Activated gamma-delta T cell treated with Interleukin-2 at 50 U/mL for 16 hours (primary cell): ENCODE measurements around the gene BAZ1A.

ENCODE experiments used
- DNase-seq: peaks from one replicate; pipeline ENCODE4 v3.0.0-alpha.2; 2020

BAZ1A gene, protein sequence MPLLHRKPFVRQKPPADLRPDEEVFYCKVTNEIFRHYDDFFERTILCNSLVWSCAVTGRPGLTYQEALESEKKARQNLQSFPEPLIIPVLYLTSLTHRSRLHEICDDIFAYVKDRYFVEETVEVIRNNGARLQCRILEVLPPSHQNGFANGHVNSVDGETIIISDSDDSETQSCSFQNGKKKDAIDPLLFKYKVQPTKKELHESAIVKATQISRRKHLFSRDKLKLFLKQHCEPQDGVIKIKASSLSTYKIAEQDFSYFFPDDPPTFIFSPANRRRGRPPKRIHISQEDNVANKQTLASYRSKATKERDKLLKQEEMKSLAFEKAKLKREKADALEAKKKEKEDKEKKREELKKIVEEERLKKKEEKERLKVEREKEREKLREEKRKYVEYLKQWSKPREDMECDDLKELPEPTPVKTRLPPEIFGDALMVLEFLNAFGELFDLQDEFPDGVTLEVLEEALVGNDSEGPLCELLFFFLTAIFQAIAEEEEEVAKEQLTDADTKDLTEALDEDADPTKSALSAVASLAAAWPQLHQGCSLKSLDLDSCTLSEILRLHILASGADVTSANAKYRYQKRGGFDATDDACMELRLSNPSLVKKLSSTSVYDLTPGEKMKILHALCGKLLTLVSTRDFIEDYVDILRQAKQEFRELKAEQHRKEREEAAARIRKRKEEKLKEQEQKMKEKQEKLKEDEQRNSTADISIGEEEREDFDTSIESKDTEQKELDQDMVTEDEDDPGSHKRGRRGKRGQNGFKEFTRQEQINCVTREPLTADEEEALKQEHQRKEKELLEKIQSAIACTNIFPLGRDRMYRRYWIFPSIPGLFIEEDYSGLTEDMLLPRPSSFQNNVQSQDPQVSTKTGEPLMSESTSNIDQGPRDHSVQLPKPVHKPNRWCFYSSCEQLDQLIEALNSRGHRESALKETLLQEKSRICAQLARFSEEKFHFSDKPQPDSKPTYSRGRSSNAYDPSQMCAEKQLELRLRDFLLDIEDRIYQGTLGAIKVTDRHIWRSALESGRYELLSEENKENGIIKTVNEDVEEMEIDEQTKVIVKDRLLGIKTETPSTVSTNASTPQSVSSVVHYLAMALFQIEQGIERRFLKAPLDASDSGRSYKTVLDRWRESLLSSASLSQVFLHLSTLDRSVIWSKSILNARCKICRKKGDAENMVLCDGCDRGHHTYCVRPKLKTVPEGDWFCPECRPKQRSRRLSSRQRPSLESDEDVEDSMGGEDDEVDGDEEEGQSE (N-terminal part only)

DNA sequence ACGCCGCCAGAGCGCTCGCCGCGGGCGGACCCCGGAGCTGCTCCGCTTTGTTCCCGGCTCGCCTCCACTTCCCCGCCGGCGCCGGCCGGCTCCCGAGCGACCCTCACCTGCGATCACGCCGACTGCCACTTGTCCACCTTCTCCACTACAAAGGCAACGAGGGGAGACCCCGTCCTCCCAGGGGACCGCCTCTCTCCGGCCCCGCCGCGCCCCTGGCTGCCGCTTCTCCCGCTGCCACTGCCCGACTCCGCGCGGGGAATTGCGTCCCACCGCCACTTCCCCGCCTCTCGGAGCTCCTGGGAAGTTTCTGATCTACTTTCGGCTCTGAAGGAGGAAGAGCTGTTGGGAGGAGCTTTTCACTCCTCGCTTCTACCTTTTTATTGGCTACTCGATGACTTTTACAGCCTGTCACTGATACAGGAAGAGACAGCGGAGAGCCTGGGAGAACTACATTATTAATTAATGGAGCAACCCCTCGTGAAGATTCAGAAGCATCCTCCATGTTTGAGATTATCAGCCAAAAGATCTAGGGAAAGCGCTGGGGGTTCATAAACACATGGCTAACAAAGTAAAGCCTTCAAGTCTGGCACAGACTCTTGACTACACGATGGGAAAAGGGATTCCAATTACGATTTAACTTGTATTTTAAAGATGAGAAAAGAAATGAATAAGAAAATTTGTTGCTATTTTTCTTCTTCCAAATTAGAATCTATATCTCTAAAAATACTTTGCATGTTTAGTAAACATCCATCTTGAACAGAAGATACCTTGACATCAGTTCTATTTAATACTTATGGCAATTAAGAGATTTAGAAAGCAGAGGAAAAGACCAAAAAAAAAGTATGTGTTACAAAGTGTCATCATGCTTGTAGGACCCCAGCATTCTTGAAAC is at the start of gene BAZ1A:
Gene BAZ1A (minus strand): TSS at position 330 of the 892 bp plus-strand sequence. CDS start 756 bp downstream, outside the sequence.
- peak; percentile 12 for DNase-seq

DNA sequence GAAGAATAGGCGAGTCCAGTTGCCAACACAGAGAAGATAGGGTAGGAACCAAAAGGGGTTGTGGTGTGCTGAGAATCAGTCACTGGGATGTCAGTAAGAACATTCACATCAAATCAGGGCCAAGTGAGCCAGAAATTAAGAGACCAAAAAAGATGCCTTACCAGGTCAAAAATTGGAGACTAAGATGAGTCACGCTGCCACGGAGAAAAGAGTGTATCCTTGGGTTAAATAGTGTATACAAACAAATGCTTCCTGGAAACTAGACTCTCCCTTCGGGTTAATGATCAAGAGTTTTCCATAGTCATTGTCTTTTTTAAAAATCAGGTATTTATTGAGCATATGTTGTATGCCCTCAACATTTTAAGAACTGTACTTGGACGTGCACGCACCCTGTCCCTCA is 45.2 kb upstream of the BAZ1A start:
- DNase-seq = no peak

DNA sequence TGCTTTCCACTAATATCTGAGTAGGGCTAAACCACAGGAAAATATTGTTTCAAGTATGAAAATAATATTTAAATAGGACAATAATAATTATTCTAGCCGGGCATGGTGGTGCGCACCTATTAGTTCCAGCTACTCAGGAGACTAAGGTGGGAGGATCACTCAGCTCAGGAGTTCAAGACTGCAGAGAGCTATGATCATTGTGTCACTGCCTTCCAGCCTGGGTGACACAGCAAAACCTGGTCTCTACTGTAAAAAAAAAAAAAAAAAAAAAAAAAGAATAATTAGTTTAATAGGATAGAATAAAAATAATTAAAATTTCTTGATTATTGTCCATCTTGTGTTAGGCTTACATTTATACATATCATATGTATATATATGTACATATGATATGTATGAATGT is 38.5 kb upstream of the BAZ1A start:
- no peak for DNase-seq

DNA sequence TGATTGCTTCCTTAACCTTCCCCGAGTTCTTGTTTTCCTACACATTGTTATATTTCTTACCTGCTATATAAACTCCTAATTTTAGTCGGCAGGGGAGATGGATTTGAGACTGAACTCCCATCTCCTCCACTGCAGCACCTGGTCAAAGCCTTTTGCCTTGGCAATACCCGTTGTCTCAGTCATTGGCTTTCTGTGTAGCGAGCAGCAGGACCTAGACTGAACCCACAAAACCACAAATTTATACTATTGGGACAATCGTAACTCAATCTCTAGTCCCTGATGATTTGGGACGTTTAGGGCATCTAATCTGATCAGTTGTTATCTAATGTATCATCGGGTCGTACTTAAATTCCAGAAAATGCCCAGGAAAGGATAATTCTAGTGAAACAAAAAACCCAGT is 37.8 kb upstream of the BAZ1A start:
- no peak for DNase-seq

DNA sequence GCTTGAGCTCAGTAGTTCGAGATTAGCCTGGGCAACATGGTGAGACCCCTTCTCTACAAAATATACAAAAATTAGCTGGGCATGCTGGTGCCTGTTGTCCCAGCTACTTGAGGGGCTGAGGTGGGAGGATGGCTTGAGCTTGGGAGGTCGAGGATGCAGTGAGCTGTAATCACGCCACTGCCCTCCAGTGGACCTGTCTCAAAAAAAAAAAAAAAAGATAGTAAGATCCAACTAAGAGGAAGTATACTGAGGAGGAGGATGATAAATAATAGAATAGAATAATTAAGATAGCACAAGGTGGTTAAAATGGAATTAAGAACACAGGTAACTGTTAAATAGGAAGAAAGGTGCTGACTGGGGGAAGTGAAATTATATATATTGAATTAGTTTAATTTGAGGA is 37.0 kb upstream of the BAZ1A start:
- DNase-seq = no peak

DNA sequence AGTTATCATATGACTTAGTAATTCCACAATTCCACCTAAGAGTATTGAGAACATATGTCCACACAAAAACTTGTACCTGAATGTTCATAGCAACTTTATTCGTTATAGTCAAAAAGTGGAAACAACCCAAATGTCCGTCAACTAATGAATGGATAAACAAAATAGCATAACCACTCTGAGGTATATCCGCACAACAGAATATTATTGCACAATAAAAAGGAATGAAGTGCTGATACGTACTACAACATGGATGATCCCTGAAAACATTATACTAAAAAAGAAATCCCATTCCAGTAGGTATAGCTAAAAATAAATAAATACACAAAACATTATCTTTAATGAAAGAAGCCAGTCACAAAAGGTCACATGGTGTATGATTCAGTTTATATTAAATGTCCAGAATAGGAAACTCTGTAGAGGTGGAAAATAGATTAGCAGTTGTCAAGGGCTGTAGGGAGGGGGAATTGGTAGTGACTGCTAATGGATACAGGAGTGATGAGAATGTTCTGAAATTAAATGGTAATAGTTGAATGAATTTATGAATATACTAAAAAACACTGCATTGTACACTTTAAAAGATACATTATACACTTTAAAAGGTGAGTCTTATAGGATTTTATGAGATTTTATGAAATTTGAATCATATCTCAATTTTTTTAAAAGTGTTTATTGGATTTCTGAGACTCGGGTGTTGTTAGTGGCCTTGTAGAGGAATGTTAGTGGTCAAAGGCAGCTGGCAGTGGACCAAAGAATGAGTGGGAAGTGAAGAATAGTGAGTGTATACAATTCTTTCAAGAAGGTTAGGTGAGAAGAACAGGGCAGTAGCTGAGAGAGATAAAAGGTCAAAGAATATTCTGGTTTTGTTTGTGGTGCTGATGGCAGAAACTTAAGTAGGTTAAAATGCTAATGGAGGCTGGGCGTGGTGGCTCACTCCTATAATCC is 36.3 kb upstream of the BAZ1A start:
- no peak for DNase-seq

DNA sequence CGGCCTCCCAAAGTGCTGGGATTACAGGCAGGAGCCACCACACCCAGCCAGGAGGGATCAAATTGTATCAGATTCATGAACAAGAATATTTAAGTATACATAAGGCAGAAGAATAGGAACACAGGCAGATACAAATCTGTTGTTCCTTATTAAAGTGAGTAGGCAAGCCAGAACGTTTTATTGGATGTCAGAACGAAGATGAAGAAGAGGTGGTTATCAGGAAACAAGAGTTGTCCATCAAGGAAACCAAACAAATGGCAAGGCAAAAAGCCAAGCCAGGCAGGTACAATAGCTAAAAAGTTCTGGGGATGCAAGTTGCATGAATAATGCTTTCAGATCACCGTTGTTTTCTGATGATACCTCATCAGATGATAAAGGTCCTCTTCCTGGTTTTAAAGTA is 31.1 kb upstream of the BAZ1A start:
- no peak for DNase-seq

DNA sequence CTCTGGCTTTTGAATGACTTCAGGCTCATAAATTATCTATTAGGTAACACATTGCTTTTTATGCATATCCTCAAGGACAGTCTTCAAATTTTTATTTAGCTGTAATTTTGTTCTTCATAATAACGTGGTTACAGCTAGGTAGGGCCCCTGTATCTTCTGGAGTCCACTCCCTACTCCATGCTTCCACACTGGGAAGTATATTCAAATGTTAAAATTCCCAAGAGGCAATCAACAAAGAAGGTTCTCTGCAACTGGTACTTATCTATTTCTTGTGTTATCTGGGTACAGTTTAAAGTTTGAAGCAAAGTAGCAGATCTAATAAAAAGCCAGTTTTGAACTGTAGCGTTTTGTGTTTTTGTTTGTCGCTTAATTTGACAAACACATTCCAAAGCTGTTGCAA is 20.1 kb upstream of the BAZ1A start:
- DNase-seq = no peak

DNA sequence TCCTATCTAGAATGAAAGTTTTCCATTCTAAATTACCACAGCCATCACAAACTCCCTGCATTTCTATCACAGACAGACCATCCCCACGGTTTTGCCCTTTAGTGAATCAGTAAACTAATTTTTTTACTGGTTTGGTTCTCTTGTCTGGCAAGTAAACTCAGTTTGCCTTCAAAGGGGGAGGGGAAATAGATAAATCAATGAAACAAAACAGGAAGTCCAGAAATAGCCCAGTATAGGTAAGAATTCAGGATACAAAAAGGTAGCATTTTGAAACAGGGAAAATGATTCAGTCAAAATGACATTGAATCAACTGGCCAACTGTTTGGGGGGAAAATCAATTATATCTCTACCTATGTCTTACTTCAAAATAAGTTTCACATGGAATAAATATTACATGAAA is 15.8 kb upstream of the BAZ1A start:
- no peak for DNase-seq

DNA sequence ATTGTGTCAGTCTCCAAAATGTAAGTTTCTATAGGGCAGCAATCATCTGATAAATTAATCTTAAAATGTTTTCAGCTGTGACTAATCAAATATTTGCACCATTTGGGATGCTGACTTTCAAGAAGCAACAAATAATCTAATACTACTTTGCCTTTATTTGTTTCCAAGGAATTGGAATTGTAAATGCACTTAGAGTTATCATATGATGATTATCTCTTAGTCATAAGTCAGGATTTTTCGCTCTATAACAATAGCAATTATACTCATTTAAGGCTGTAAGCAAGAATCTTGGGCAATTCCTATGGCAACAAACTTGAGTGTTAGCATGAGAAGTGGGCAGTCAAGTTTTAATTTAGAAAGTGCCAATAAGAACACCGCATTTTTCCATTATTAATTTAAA is 13.0 kb upstream of the BAZ1A start:
- no peak for DNase-seq

DNA sequence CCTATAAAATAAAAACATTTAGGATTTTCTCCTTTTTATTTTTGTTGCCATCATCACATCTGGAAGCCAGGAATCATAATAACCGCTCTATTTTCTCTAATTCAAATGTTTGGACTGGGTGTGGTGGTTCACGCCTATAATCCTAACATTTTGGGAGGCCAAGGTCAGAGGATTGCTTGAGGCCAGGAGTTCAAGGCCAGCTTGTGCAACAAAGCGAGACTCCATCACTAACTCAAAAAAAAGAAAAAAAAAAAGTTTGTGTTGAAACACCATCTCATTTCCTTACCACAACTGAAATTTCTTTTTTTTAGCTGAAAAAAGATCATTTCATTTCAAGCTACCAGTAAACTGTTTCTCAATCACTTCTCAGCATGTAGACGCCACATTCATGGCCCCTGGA is 8.8 kb upstream of the BAZ1A start:
- no peak for DNase-seq

DNA sequence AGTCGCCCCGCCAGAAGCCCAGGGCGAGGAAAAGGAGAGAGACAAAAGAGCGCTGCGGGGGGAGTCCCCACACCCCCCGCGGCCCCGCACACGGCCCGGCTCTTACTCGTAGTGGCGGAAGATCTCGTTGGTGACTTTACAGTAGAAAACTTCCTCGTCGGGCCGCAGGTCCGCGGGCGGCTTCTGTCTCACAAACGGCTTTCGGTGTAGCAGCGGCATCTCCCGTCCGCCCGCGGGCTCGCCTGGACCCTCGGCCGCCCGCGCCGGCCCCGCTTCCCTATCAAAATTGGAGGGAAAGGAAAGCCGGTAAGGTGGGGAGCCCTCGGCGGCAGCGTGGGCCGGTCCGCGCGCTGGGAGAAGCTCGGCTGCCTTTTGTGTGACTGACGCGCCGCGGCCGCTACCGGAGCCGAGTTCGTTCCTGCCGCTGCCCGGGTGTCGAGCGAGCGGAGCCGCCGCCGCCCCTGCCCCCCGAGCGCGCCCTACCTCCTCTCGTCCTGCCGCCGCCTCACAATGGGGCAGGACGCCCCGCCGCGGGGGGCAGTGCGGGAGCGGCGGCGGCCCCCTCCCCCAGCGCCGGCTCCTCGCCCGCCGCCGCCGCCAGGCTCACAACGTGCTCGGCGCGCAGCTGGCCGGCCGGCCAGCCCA is 652 bp downstream of the BAZ1A start:
- DNase-seq = peak; percentile 46

DNA sequence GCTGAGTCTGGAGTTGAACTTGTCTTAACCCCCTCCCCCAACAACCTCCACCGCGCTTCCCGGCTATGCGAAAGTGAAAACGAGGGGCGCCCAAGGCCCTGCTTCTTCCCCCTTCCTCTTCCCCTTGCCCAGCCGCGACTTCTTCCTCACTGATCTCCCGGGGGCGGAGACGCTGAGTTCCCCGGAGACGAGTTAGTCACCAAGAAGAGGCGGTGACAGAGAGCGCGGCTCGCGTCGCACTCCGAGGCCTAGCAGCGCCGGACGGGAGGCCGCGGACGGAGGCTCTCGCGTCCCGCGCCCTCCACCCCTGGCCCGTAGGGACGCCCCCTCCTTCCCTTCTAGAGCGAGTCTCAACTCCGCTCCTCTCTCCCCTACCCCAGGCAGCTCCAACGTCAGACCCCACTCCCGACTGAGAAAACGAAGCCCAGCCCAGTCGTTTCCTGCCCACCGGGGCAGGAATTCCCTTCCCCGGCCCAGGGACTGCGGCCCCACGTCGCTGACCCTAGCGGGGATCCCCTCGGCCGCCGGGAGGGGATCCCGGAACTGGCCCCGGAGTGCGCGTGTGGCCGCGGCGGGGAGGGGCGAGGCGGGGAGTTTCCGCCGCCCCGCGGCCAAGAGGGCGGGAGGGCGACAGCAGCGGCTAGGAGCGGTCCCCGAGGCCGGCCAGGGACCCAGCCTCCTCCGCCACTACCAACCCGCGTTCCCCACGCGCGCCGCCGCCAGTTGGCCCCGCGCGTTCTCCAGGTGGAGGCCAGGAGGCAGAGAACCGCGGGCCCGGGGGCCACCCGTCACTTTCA is 1.4 kb downstream of the BAZ1A start:
- DNase-seq = peak; percentile 72

DNA sequence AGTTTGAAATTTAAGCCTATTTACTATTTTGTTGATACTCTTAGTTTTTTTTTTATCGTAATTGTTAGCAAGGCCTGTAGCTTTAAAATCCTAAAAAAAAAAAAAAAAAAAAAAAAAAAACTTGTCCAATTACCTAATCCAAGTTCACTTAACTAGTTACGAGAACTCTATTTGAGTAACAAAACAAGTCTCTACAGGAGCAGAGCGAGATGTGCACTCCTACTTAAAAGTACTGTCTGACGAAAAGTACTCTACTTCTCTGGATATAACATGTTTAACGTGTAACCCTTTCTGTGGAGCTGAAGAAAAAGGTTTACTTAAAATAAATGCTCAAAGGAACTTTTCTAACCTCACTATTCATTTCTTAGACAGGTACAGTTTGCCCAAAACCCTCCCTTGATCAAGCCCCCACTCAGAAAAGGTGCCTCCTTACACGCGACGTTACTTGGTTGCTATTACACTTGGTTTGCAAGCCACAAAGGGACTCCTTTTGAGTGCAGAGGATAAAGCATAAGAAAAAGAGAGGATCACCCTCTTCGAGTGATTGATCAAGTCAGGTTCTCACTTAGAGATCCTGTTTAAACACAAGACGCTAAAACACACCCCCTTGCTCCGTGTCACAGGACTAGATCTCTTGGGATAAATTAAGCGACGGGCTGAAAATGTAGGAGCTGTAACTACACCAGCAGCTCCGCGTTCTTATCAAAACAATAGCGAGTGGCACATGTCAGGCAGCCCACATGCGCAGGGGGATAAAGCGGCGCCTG is 2.2 kb downstream of the BAZ1A start:
- no peak for DNase-seq

DNA sequence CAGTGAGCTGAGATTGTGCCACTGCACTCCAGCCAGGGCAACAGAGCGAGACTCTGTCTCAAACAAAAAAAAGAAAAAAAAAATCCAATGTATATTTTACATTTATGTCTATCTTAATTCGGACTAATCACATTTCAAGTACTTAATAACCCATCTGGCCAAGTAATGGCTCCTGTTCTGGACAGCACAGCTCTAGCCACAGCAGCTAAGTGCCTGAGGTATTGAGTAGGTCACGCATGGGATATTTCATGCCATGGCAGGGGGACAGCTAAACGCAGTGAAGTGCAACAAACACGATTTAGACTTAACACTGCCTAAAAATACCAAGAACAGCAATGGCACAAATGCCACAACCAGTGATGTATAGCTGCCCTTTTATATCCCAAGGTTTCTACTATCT is 8.0 kb downstream of the BAZ1A start:
- no peak for DNase-seq

DNA sequence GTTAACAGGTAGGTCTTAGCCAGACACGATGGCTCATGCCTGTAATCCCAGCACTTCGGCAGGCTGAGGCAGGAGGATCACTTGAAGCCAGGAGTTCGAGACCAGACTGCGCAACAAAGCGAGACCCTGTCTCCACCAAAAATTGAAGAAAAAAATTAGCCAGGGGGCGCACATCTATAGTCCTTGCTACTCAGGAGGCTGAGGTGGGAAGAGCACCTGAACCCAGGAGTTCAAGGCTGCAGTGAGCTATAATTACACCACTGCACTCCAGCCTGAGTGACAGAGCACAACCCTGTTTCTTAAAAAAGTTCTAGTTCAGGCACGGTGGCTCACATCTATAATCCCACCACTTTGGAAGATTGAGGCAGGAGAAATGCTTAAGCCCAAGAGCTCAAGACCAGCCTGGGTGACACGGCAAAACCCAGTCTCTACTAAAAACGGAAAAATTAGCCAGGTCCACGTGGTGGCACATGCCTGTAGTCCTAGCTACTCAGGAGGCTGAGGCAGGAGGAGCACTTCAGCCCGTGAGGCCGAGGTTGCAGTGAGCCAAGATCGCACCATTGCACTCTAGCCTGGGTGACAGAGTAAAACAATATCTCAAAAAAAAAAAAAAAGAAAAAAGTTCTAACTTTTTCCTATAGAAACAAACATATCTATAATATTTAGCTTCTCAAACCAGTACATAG is 9.1 kb downstream of the BAZ1A start:
- DNase-seq = no peak

DNA sequence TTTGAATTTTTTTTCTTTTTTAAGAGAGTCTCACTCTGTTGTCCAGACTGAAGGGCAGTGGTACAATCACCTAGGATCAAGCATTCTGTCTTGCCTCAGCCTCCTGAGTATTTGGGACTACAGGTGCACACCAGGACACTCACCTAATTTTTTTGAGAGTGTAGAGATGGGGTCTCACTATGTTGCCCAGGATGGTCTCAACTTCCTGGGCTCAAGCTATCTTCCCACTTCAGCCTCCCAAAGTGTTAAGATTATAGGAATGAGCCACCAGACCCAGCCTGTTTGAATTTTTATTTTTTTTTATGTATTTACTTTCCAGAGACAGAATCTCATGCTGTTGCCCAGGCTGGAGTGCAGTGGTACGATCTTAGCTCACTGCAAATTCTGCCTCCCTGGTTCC is 11.3 kb downstream of the BAZ1A start:
- no peak for DNase-seq

DNA sequence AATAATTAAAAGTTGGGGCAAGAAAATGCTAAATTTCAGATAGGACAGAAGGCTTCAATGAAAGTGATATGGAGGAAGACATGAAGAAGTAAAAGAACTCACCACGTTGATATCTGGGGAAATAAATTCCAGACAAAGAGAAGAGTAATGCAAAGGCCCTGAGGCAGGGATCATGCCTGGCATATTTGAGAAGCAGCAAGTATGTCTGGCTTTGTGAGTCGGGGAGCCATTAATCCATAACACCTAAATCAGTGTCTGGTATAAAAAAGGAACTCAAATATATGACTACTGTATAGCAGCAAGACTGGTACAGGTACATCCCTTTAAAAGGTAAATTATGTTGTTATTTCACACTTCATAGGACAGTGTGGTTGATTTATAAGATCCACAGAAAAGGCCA is 16.4 kb downstream of the BAZ1A start:
- DNase-seq = no peak
